GM12873 (cell line): ENCODE data around the gene GRWD1.

ENCODE experiments used
- CTCF ChIP-seq: IDR thresholded peaks from 2 replicates; pipeline ENCODE4 v1.5.1; 2012; ENCODE audit warnings: low read depth, mild to moderate bottlenecking, moderate library complexity, low read length, control low read depth; ENCODE audit not compliant: insufficient read depth; ENCODE audit errors: missing control alignments

The GRWD1 gene

GRCh38 chr19:48481846-48482639 lies 36.3 kb downstream of the GRWD1 start:
- TF ChIP-seq CTCF = no peak

- TF ChIP-seq CTCF = no peak
Observed at GRCh38 chr19:48483301-48483700, 37.5 kb downstream of the GRWD1 start.

GRCh38 chr19:48484247-48484893 lies 38.6 kb downstream of the GRWD1 start:
- no peak for TF ChIP-seq CTCF

GRCh38 chr19:48484931-48485612 lies 39.3 kb downstream of the GRWD1 start:
- TF ChIP-seq CTCF = no peak

- no peak for TF ChIP-seq CTCF
Observed at GRCh38 chr19:48487544-48487943, 41.8 kb downstream of the GRWD1 start.

- no peak for TF ChIP-seq CTCF
Observed at GRCh38 chr19:48487948-48488347, 42.2 kb downstream of the GRWD1 start.

GRCh38 chr19:48489608-48490216 lies 43.9 kb downstream of the GRWD1 start:
- peak; percentile 99 for TF ChIP-seq CTCF
